ENCODE results near the gene SSH2. TPM values are rescaled to one million over a fixed set of nuclear protein-coding genes. Genes with fewer than 3 reads are reported as not detected.
A peak's percentile ranks its signal among the peaks of the same experiment; 100 is the strongest.

SSH2 gene
- total and polyA plus RNA-seq, 9 of the 15 experiments (the other 6 are each of a cell fraction or from before 2014, with no cell fraction given): 3.9 to 16.1 (median 10.2) TPM

DNA sequence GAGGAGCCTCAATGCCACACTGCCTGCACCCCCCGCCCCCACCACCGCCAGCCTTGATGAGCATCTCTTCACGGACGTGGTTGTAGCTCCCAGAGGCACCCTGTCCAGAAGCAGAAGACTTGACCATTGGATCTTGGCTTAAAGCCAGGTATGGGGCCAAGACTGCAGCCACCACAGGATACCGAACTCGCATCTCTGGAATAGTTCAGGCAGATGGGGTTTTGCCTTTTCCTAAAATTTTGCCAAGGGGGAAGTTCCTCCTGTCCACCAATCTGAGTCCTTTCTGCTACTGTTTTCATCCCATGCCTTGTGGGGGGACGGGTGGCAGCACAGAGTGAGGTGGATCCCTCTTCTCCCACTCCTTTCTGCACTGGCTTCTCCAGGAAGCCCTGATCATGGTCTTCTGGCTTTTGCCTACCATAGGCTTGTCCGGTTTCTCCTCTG is 308.3 kb downstream of the SSH2 start:
- Histone ChIP-seq H3K4me3 (0 out of 2 replicates have a peak overlapping the region, but pooled peaks have one; percentile 63), H3K9ac (ENCODE audit: insufficient read depth in 1 of 2, low read depth in 2 of 2, low read length in 2 of 2) (peak overlapping the region in 1 of 2 experiments; percentile 97; a peak in 1 of 4 replicates), H2AFZ (ENCODE audit: low read depth, low read length) (no peak overlapping the region), H3K27ac (ENCODE audit: extremely low read depth, low read depth, low read length) (no peak overlapping the region), H3K9me1 (ENCODE audit: control insufficient read depth, insufficient read depth, low read length) (no peaks in the 10 kb centered on the region), H3K4me1 (replicated peaks in 1 of 2; ENCODE audit: control insufficient read depth in 2 of 2, insufficient read depth in 2 of 2, low read length in 2 of 2) (peaks cover 22 to 48% of the 10 kb centered on the region in 2 experiments), H3K36me3 (ENCODE audit: control insufficient read depth, insufficient read depth, low read length) (no peaks in the 10 kb centered on the region), H3K9me3 (replicated peaks; ENCODE audit: control insufficient read depth, insufficient read depth, low read depth, low read length) (no peaks in the 10 kb centered on the region), H3K79me2 (ENCODE audit: control insufficient read depth, insufficient read depth, low read length) (no peaks in the 10 kb centered on the region), H3K4me2 (ENCODE audit: insufficient read depth, low read length) (peak overlapping the region; percentile 89; the same call in 1 of the 2 replicates), H3K27me3 (ENCODE audit: control insufficient read depth in 2 of 2, insufficient read depth in 2 of 2, low read length in 2 of 2) (no peaks in the 10 kb centered on the region), H4K20me1 (replicated peaks; ENCODE audit: control insufficient read depth, insufficient read depth, low read length) (no peaks in the 10 kb centered on the region; the same call in 1 of the 2 replicates)
- ChIA-PET CTCF (ENCODE audit: low intra/inter-chr PET ratio) (no interaction called here), POLR2A (interaction anchor here (0.7 to 1.2 kb wide), 2 partner anchors 18 to 474 kb away, joined by 3 to 5 read pairs; no protein-coding TSS in a partner anchor)
- BruUV-seq (replicated peaks): no TSS peak
- TF ChIP-seq NR4A1 (CRISPR knock-in tag; IDR thresholded peaks at IDR 0.05): no peak
- TF ChIP-seq NR4A1 (tag; IDR thresholded peaks at IDR 0.05): no peak
- TF ChIP-seq EZH2 (IDR thresholded peaks at IDR 0.05; ENCODE audit: borderline replicate concordance, low read depth, low read length): no peak
- TF ChIP-seq ZNF124 (CRISPR knock-in tag; IDR thresholded peaks at IDR 0.05): no peak
- TF ChIP-seq NFIC (IDR thresholded peaks at IDR 0.05): peak; percentile 90
- peak; percentile 46 for FAIRE-seq
- peak in 1 of 4 experiments; percentile 36 for DNase-seq (ENCODE audit: extremely low read depth in 1 of 4, low spot score in 3 of 4)
- intact Hi-C loops (cut with micrococcal nuclease) (no loop called here), in situ Hi-C loops (cut with MboI) (no loop called here)
- no peak for ATAC-seq
- 37% methylated on average over 8 of the region's 8 CpGs for WGBS (ENCODE audit: insufficient coverage, low coverage, missing lambda C conversion rate)
